HCT116 (cell line): ENCODE results near the gene FBLN7. TPM values are rescaled to one million over a fixed set of nuclear protein-coding genes. Genes with fewer than 3 reads are reported as not detected.

Experiments
- ATAC-seq: fragments of 200-7000 bp; cut with Tn5 transposase; 2 replicates; pipeline ENCODE4 v1.9.1; 2020; ENCODE audit warnings: mild to moderate bottlenecking, moderate library complexity
- BruUV-seq: library from RNA; stranded (reverse); fragments of 400-500 nt; replicated peaks from 2 replicates; lab custom pipeline; 2021; lab: Mats Ljungman, UMichigan
- CTCF ChIA-PET: fragments of 300-600 bp; sonication (Branson Sonifier 250); formaldehyde crosslinking; loops from one replicate; lab custom pipeline; 2021; ENCODE audit warnings: antibody characterized with exemption; lab: Charles Lee
- POLR2A ChIA-PET: fragments of 300-600, 350-600 bp; sonication (Branson Sonifier 250); formaldehyde crosslinking; loops from one replicate; lab custom pipeline; 2021; ENCODE audit warnings: antibody characterized with exemption; lab: Charles Lee
- RAD21 ChIA-PET, 2 experiments: fragments of 300-600 bp; sonication (Branson Sonifier 250); formaldehyde crosslinking; loops; one replicate each; lab custom pipeline; 2023; ENCODE audit warnings: low total read pairs in 2 of 2; ENCODE audit not compliant: uncharacterized antibody in 2 of 2, unreplicated experiment in 2 of 2, low non-redundant PET in 1 of 2; lab: Charles Lee
- DNase-seq: peaks from one replicate; pipeline ENCODE4 v3.0.0-alpha.2; 2010; ENCODE audit warnings: low read depth, low spot score
- H2AFZ ChIP-seq: fragments of 200-600 bp; shearing (Covaris generic), sonication (generic); 2 replicates; pipeline ENCODE4 v1.6.1; 2017; ENCODE audit warnings: low read depth, mixed run types, mixed read lengths, antibody characterized with exemption, low read length; ENCODE audit not compliant: poor library complexity, severe bottlenecking
- H3K27ac ChIP-seq: 2 replicates; pipeline ENCODE4 v1.5.1; 2012; ENCODE audit warnings: low read depth, low read length
- H3K27me3 ChIP-seq: fragments of 200-600 bp; sonication (generic); 2 replicates; pipeline ENCODE4 v1.6.1; 2016; ENCODE audit warnings: mixed run types, low read length, mixed read lengths; ENCODE audit not compliant: insufficient read depth
- H3K36me3 ChIP-seq, 2 experiments: fragments of 200-500 bp in 1 of 2; fragments of 200-600 bp in 1 of 2; sonication (Bioruptor generic) in 1 of 2; sonication (generic) in 1 of 2; 2 replicates each; pipeline versions ENCODE4 v1.5.1 to v1.6.1; 2014 to 2016; ENCODE audit warnings: low read length in 2 of 2, inconsistent platforms in 1 of 2, mixed read lengths in 1 of 2, mixed run types in 1 of 2; ENCODE audit not compliant: insufficient read depth in 2 of 2, control insufficient read depth in 1 of 2
- H3K4me1 ChIP-seq, 2 experiments: fragments of 200-600 bp in 1 of 2; sonication (generic) in 1 of 2; 2 replicates each; pipeline versions ENCODE4 v1.5.1 to v1.6.1; 2012 to 2017; ENCODE audit warnings: low read length in 2 of 2, inconsistent platforms in 1 of 2, mild to moderate bottlenecking in 1 of 2, mixed read lengths in 1 of 2, mixed run types in 1 of 2, moderate library complexity in 1 of 2; ENCODE audit not compliant: insufficient read depth in 2 of 2, control insufficient read depth in 1 of 2
- H3K4me2 ChIP-seq: fragments of 200-600 bp; sonication (generic); 2 replicates; pipeline ENCODE4 v1.6.1; 2017; ENCODE audit warnings: mixed run types, low read length, mixed read lengths
- H3K4me3 ChIP-seq, 2 experiments: fragments of 200-600 bp in 1 of 2; sonication (generic) in 1 of 2; replicated peaks in 1 of 2; 2 replicates each; pipeline ENCODE4 v1.5.1; 2011 to 2016; ENCODE audit warnings: low read length in 2 of 2, control low read depth in 1 of 2, low read depth in 1 of 2, mild to moderate bottlenecking in 1 of 2, mixed read lengths in 1 of 2, mixed run types in 1 of 2
- H3K79me2 ChIP-seq: fragments of 200-600 bp; sonication (generic); 2 replicates; pipeline ENCODE4 v1.6.1; 2017; ENCODE audit warnings: mild to moderate bottlenecking, mixed run types, low read length, moderate library complexity, mixed read lengths; ENCODE audit not compliant: insufficient read depth
- H3K9ac ChIP-seq: fragments of 200-600 bp; sonication (generic); 2 replicates; pipeline ENCODE4 v1.6.1; 2016; ENCODE audit warnings: low read length, mixed read lengths
- H3K9me2 ChIP-seq: fragments of 200-600 bp; sonication (generic), shearing (Covaris generic); 2 replicates; pipeline ENCODE4 v1.6.1; 2017; ENCODE audit warnings: mixed run types, mild to moderate bottlenecking, moderate library complexity; ENCODE audit not compliant: insufficient read depth
- H3K9me3 ChIP-seq, 2 experiments: fragments of 200-500 bp in 1 of 2; fragments of 200-600 bp in 1 of 2; sonication (Bioruptor generic) in 1 of 2; sonication (generic) in 1 of 2; 2 replicates each; pipeline ENCODE4 v1.6.1; 2014 to 2017; ENCODE audit warnings: low read length in 2 of 2, mixed read lengths in 2 of 2, inconsistent platforms in 1 of 2, low read depth in 1 of 2, mild to moderate bottlenecking in 1 of 2, mixed run types in 1 of 2, moderate library complexity in 1 of 2; ENCODE audit not compliant: control insufficient read depth in 1 of 2, insufficient read depth in 1 of 2
- H4K20me1 ChIP-seq: fragments of 200-600 bp; sonication (generic), shearing (Covaris generic); 2 replicates; pipeline ENCODE4 v1.6.1; 2017; ENCODE audit warnings: mixed run types, mild to moderate bottlenecking, moderate library complexity; ENCODE audit not compliant: insufficient read depth
- ATF3 ChIP-seq: IDR thresholded peaks from 2 replicates; pipeline ENCODE4 v1.6.1; 2012
- CBX3 ChIP-seq: IDR thresholded peaks from 2 replicates; pipeline ENCODE4 v1.6.1; 2012; ENCODE audit warnings: low read depth
- CTCF ChIP-seq, 3 experiments: fragments of 200-600 bp in 1 of 3; sonication (generic) in 1 of 3; IDR thresholded peaks in 2 of 3; conservative IDR thresholded peaks in 1 of 3; 2 replicates each; pipeline ENCODE4 v1.5.1; 2012 to 2017; ENCODE audit warnings: low read depth in 2 of 3, low read length in 2 of 3, antibody characterized with exemption in 1 of 3, borderline replicate concordance in 1 of 3, control low read depth in 1 of 3, mild to moderate bottlenecking in 1 of 3, mixed read lengths in 1 of 3, mixed run types in 1 of 3, moderate library complexity in 1 of 3; ENCODE audit not compliant: insufficient read depth in 1 of 3
- ELF1 ChIP-seq: IDR thresholded peaks from 2 replicates; pipeline ENCODE4 v1.6.1; 2012; ENCODE audit warnings: low read depth, borderline replicate concordance
- EZH2 ChIP-seq: fragments of 200-600 bp; sonication (generic); IDR thresholded peaks from 2 replicates; pipeline ENCODE4 v1.6.1; 2017; ENCODE audit warnings: antibody characterized with exemption, mixed run types
- JUND ChIP-seq: IDR thresholded peaks from 2 replicates; pipeline ENCODE4 v1.6.1; 2012
- POLR2A ChIP-seq: IDR thresholded peaks from 2 replicates; pipeline ENCODE4 v1.7.0; 2011; ENCODE audit warnings: borderline replicate concordance; ENCODE audit not compliant: insufficient read depth, insufficient read length; ENCODE audit errors: extremely low read depth
- SP1 ChIP-seq: IDR thresholded peaks from 2 replicates; pipeline ENCODE4 v1.6.1; 2012; ENCODE audit warnings: low read depth
- TCF7L2 ChIP-seq: IDR thresholded peaks from 2 replicates; pipeline ENCODE4 v1.7.0; 2011; ENCODE audit warnings: borderline replicate concordance, inconsistent platforms; ENCODE audit not compliant: insufficient read depth, insufficient read length; ENCODE audit errors: extremely low read depth
- ZBTB33 ChIP-seq: IDR thresholded peaks from 2 replicates; pipeline ENCODE4 v1.6.1; 2011; ENCODE audit warnings: mild to moderate bottlenecking, low read length, moderate library complexity; ENCODE audit not compliant: insufficient replicate concordance; ENCODE audit errors: extremely low read depth
- intact Hi-C: fragments of 100-400 bp; cut with micrococcal nuclease; formaldehyde crosslinking; loops from 2 replicates; pipeline ENCODE4 v1.10.0; 2022
- total RNA-seq: library from RNA; stranded (reverse); gene quantifications from one replicate; pipeline ENCODE4 v1.2.1, GENCODE V29; 2021; ENCODE audit not compliant: unreplicated experiment

FBLN7 gene
- total RNA-seq, 1 experiment from 2014 or later, result 0.34 TPM

- TF ChIP-seq TCF7L2 (no peak), POLR2A (no peak)
Measured at GRCh38 chr2:112140205-112140802, 2.1 kb downstream of the FBLN7 start (continued).

- H3K27ac ChIP-seq, result no peak overlapping the region
- H2AFZ ChIP-seq, result no peak overlapping the region
- no peak for ATAC-seq
- no peak for DNase-seq
- no peaks in the 10 kb centered on the region for H3K4me1 ChIP-seq
- no peak overlapping the region for H3K4me2 ChIP-seq
- ChIA-PET POLR2A (no interaction called here), CTCF (no interaction called here), RAD21 (no interaction called here)
- no peaks in the 10 kb centered on the region for H3K9me3 ChIP-seq
- no peaks in the 10 kb centered on the region for H3K79me2 ChIP-seq
- no peak overlapping the region for H3K9ac ChIP-seq
- H3K36me3 ChIP-seq, result no peaks in the 10 kb centered on the region
- H4K20me1 ChIP-seq, result no peaks in the 10 kb centered on the region
- intact Hi-C loops, result no loop called here
- TF ChIP-seq SP1, result no peak
- no peak for TF ChIP-seq EZH2
- TF ChIP-seq JUND, result no peak
- no TSS peak for BruUV-seq
- H3K9me2 ChIP-seq, result no peaks in the 10 kb centered on the region
- H3K27me3 ChIP-seq, result no peaks in the 10 kb centered on the region
- H3K4me3 ChIP-seq, result no peak overlapping the region
Measured at GRCh38 chr2:112140899-112141625, 2.9 kb downstream of the FBLN7 start.

- no peaks in the 10 kb centered on the region for H3K36me3 ChIP-seq
- H3K79me2 ChIP-seq, result no peaks in the 10 kb centered on the region
- no peaks in the 10 kb centered on the region for H3K9me2 ChIP-seq
- intact Hi-C loops, result no loop called here
- DNase-seq, result no peak
- RAD21 ChIA-PET, result no interaction called here
- no peak overlapping the region for H3K4me2 ChIP-seq
- no TSS peak for BruUV-seq
- no peaks in the 10 kb centered on the region for H3K9me3 ChIP-seq
- H4K20me1 ChIP-seq, result no peaks in the 10 kb centered on the region
- POLR2A ChIA-PET, result no interaction called here
- no peaks in the 10 kb centered on the region for H3K27me3 ChIP-seq
- H3K4me1 ChIP-seq, result no peaks in the 10 kb centered on the region
- no peak overlapping the region for H3K27ac ChIP-seq
- no peak overlapping the region for H3K9ac ChIP-seq
- ATAC-seq, result no peak
- CTCF ChIA-PET, result no interaction called here
- TF ChIP-seq ATF3, result no peak
- TF ChIP-seq EZH2, result no peak
- no peak for TF ChIP-seq JUND
- no peak for TF ChIP-seq ELF1
- TF ChIP-seq TCF7L2, result no peak
- TF ChIP-seq CTCF (IDR thresholded peaks at IDR 0.05 in 2 of 3, conservative IDR thresholded peaks at IDR 0.05 in 1 of 3; ENCODE audit: borderline replicate concordance in 1 of 3, insufficient read depth in 1 of 3, low read depth in 2 of 3, low read length in 2 of 3), result no peak
- no peak for TF ChIP-seq ZBTB33
- TF ChIP-seq CBX3, result no peak
- H2AFZ ChIP-seq, result no peak overlapping the region
- H3K4me3 ChIP-seq, result no peak overlapping the region
Measured at GRCh38 chr2:112141626-112142007, 3.4 kb downstream of the FBLN7 start.
